Measurements from ENCODE around the gene CDH10.

The CDH10 gene

GRCh38 chr5:24535646-24536045 lies 109.1 kb downstream of the CDH10 start:
- Histone ChIP-seq H4K20me1 (ENCODE audit: insufficient read depth, low read length) (no peaks in the 10 kb centered on the region), H3K4me2 (ENCODE audit: low read depth, low read length) (no peak overlapping the region), H3K9ac (ENCODE audit: low read length) (no peak overlapping the region), H3K4me1 (ENCODE audit: low read length) (no peaks in the 10 kb centered on the region), H3K27me3 (replicated peaks; ENCODE audit: insufficient read depth, low read length) (no peaks in the 10 kb centered on the region), H3K9me2 (replicated peaks; ENCODE audit: insufficient read depth, low read length) (no peaks in the 10 kb centered on the region), H2AFZ (ENCODE audit: low read length) (no peak overlapping the region), H3K9me3 (replicated peaks; ENCODE audit: insufficient read depth, low read length) (no peaks in the 10 kb centered on the region), H3F3A (ENCODE audit: insufficient read depth, low read length) (no peaks in the 10 kb centered on the region), H3K4me3 (ENCODE audit: low read length) (no peak overlapping the region), H3K27ac (ENCODE audit: low read length) (no peak overlapping the region), H3K79me2 (ENCODE audit: low read length) (no peaks in the 10 kb centered on the region), H3K36me3 (replicated peaks; ENCODE audit: insufficient read depth, low read length) (no peaks in the 10 kb centered on the region)
- no peak for DNase-seq
- no peak for TF ChIP-seq EZH2phosphoT487 (IDR thresholded peaks at IDR 0.05; ENCODE audit: low read length)
- no peak for TF ChIP-seq CTCF (IDR thresholded peaks at IDR 0.05; ENCODE audit: low read length)
- no peak for TF ChIP-seq EZH2 (optimal IDR thresholded peaks at IDR 0.05; ENCODE audit: low read depth, low read length)

- Histone ChIP-seq H3K4me3 (ENCODE audit: low read length) (no peak overlapping the region), H3K9me2 (replicated peaks; ENCODE audit: insufficient read depth, low read length) (no peaks in the 10 kb centered on the region), H3K36me3 (replicated peaks; ENCODE audit: insufficient read depth, low read length) (no peaks in the 10 kb centered on the region), H3K79me2 (ENCODE audit: low read length) (no peaks in the 10 kb centered on the region), H2AFZ (ENCODE audit: low read length) (no peak overlapping the region), H3K27me3 (replicated peaks; ENCODE audit: insufficient read depth, low read length) (no peaks in the 10 kb centered on the region), H3F3A (ENCODE audit: insufficient read depth, low read length) (no peaks in the 10 kb centered on the region), H3K4me1 (ENCODE audit: low read length) (no peaks in the 10 kb centered on the region), H3K27ac (ENCODE audit: low read length) (no peak overlapping the region), H3K9ac (ENCODE audit: low read length) (no peak overlapping the region), H4K20me1 (ENCODE audit: insufficient read depth, low read length) (no peaks in the 10 kb centered on the region), H3K4me2 (ENCODE audit: low read depth, low read length) (no peak overlapping the region), H3K9me3 (replicated peaks; ENCODE audit: insufficient read depth, low read length) (no peaks in the 10 kb centered on the region)
- DNase-seq = no peak
- TF ChIP-seq EZH2 (optimal IDR thresholded peaks at IDR 0.05; ENCODE audit: low read depth, low read length) (no peak), CTCF (IDR thresholded peaks at IDR 0.05; ENCODE audit: low read length) (no peak), EZH2phosphoT487 (IDR thresholded peaks at IDR 0.05; ENCODE audit: low read length) (no peak)
Observed at GRCh38 chr5:24530906-24531305, 113.9 kb downstream of the CDH10 start.

- H3F3A ChIP-seq (ENCODE audit: insufficient read depth, low read length) = no peaks in the 10 kb centered on the region
- no peaks in the 10 kb centered on the region for H3K36me3 ChIP-seq (replicated peaks; ENCODE audit: insufficient read depth, low read length)
- H4K20me1 ChIP-seq (ENCODE audit: insufficient read depth, low read length) = no peaks in the 10 kb centered on the region
- no peak overlapping the region for H3K4me3 ChIP-seq (ENCODE audit: low read length)
- H3K27me3 ChIP-seq (replicated peaks; ENCODE audit: insufficient read depth, low read length) = no peaks in the 10 kb centered on the region
- H3K9me2 ChIP-seq (replicated peaks; ENCODE audit: insufficient read depth, low read length) = no peaks in the 10 kb centered on the region
- no peak overlapping the region for H3K4me2 ChIP-seq (ENCODE audit: low read depth, low read length)
- H2AFZ ChIP-seq (ENCODE audit: low read length) = no peak overlapping the region
- H3K9me3 ChIP-seq (replicated peaks; ENCODE audit: insufficient read depth, low read length) = no peaks in the 10 kb centered on the region
- no peaks in the 10 kb centered on the region for H3K4me1 ChIP-seq (ENCODE audit: low read length)
- no peak for DNase-seq
- H3K27ac ChIP-seq (ENCODE audit: low read length) = no peak overlapping the region
- TF ChIP-seq CTCF (IDR thresholded peaks at IDR 0.05; ENCODE audit: low read length) (no peak), EZH2phosphoT487 (IDR thresholded peaks at IDR 0.05; ENCODE audit: low read length) (no peak), EZH2 (optimal IDR thresholded peaks at IDR 0.05; ENCODE audit: low read depth, low read length) (no peak)
- no peaks in the 10 kb centered on the region for H3K79me2 ChIP-seq (ENCODE audit: low read length)
- H3K9ac ChIP-seq (ENCODE audit: low read length) = no peak overlapping the region
Observed at GRCh38 chr5:24525414-24525813, 119.4 kb downstream of the CDH10 start.

Measured in MM.1S (cell line).